CD14-positive monocyte (primary cell): ENCODE results near the gene RUBCN. TPM values are rescaled to one million over a fixed set of nuclear protein-coding genes. Genes with fewer than 3 reads are reported as not detected.

Source experiments
- DNase-seq, 3 donors: peaks; one replicate each; pipeline ENCODE4 v3.0.0-alpha.2; 2011 to 2022
- H2AFZ ChIP-seq: 2 replicates; pipeline ENCODE4 v1.6.0; 2012; ENCODE audit warnings: mild to moderate bottlenecking, low read depth, low read length, inconsistent platforms; ENCODE audit not compliant: insufficient read depth, poor library complexity, severe bottlenecking
- H3K27ac ChIP-seq, 2 donors: 1 replicate in 1 of 2; 2 replicates in 1 of 2; pipeline ENCODE4 v1.5.1; 2012 to 2013; ENCODE audit warnings: low read length in 2 of 2, control low read depth in 1 of 2, inconsistent platforms in 1 of 2, low read depth in 1 of 2, mild to moderate bottlenecking in 1 of 2
- H3K27me3 ChIP-seq, 2 donors: one replicate each; pipeline versions ENCODE4 v1.6.0 to v1.6.1; 2011 to 2013; ENCODE audit warnings: low read length in 2 of 2; ENCODE audit not compliant: control insufficient read depth in 2 of 2, insufficient read depth in 2 of 2
- H3K36me3 ChIP-seq, 2 donors: replicated peaks in 1 of 2; 1 replicate in 1 of 2; 2 replicates in 1 of 2; pipeline versions ENCODE4 v1.5.1 to v1.6.1; 2012 to 2013; ENCODE audit warnings: low read length in 2 of 2, control low read depth in 1 of 2, inconsistent platforms in 1 of 2, mild to moderate bottlenecking in 1 of 2; ENCODE audit not compliant: insufficient read depth in 2 of 2, control insufficient read depth in 1 of 2
- H3K4me1 ChIP-seq, 2 donors: 1 replicate in 1 of 2; 2 replicates in 1 of 2; pipeline versions ENCODE4 v1.5.1 to v1.6.1; 2012 to 2013; ENCODE audit warnings: low read length in 2 of 2, control low read depth in 1 of 2, inconsistent platforms in 1 of 2, mild to moderate bottlenecking in 1 of 2, moderate library complexity in 1 of 2; ENCODE audit not compliant: insufficient read depth in 2 of 2, control insufficient read depth in 1 of 2
- H3K4me2 ChIP-seq: replicated peaks from 2 replicates; pipeline ENCODE3; 2012; ENCODE audit warnings: low read length, moderate library complexity, mild to moderate bottlenecking; ENCODE audit not compliant: poor library complexity, severe bottlenecking; ENCODE audit errors: extremely low read depth
- H3K4me3 ChIP-seq, 3 experiments: fragments of 200-600 bp in 1 of 3; sonication (generic) in 1 of 3; replicated peaks in 1 of 3; 1 replicate in 2 of 3; 2 replicates in 1 of 3; pipeline ENCODE4 v1.5.1; 2011 to 2013; ENCODE audit warnings: low read length in 3 of 3, mild to moderate bottlenecking in 3 of 3, control low read depth in 2 of 3, low read depth in 2 of 3, inconsistent platforms in 1 of 3, moderate library complexity in 1 of 3
- H3K79me2 ChIP-seq: 2 replicates; pipeline ENCODE4 v1.6.0; 2012; ENCODE audit warnings: mild to moderate bottlenecking, control low read depth, inconsistent platforms, low read length, moderate library complexity; ENCODE audit not compliant: insufficient read depth
- H3K9ac ChIP-seq: 2 replicates; pipeline ENCODE4 v1.6.0; 2017; ENCODE audit warnings: low read length, mild to moderate bottlenecking; ENCODE audit not compliant: insufficient read depth, poor library complexity, severe bottlenecking
- H3K9me3 ChIP-seq, 2 donors: replicated peaks in 1 of 2; 1 replicate in 1 of 2; 2 replicates in 1 of 2; pipeline versions ENCODE4 v1.5.1 to v1.6.1; 2012 to 2013; ENCODE audit warnings: low read length in 2 of 2, control low read depth in 1 of 2; ENCODE audit not compliant: control insufficient read depth in 1 of 2, insufficient read depth in 1 of 2
- H4K20me1 ChIP-seq: 2 replicates; pipeline ENCODE4 v1.6.0; 2012; ENCODE audit warnings: mild to moderate bottlenecking, low read length, control low read depth, moderate library complexity; ENCODE audit not compliant: insufficient read depth
- H3K27ac Mint-ChIP-seq, 7 donors: one replicate each; pipeline ENCODE4 v1.8.0; 2020; ENCODE audit warnings: mild to moderate bottlenecking in 7 of 7, mixed read lengths in 7 of 7, moderate library complexity in 6 of 7, inconsistent platforms in 2 of 7
- H3K27me3 Mint-ChIP-seq, 3 donors: one replicate each; pipeline ENCODE4 v1.8.0; 2021 to 2022; ENCODE audit warnings: low read depth in 3 of 3, mild to moderate bottlenecking in 3 of 3, mixed read lengths in 3 of 3, moderate library complexity in 3 of 3, inconsistent platforms in 1 of 3
- H3K36me3 Mint-ChIP-seq, 2 donors: one replicate each; pipeline ENCODE4 v1.8.0; 2020; ENCODE audit warnings: mixed read lengths in 2 of 2, inconsistent platforms in 1 of 2, mild to moderate bottlenecking in 1 of 2
- H3K4me1 Mint-ChIP-seq: one replicate; pipeline ENCODE4 v1.8.0; 2020; ENCODE audit warnings: mild to moderate bottlenecking, mixed read lengths
- H3K4me3 Mint-ChIP-seq, 2 donors: one replicate each; pipeline ENCODE4 v1.8.0; 2020; ENCODE audit warnings: mild to moderate bottlenecking in 2 of 2, mixed read lengths in 2 of 2, moderate library complexity in 1 of 2
- H3K9me3 Mint-ChIP-seq, 7 donors: one replicate each; pipeline ENCODE4 v1.8.0; 2020 to 2022; ENCODE audit warnings: mixed read lengths in 7 of 7, mild to moderate bottlenecking in 6 of 7, moderate library complexity in 6 of 7, inconsistent platforms in 2 of 7
- CTCF ChIP-seq: fragments of 200-600 bp; IDR thresholded peaks from one replicate; pipeline ENCODE4 v1.8.0; 2022; ENCODE audit warnings: antibody characterized with exemption, mild to moderate bottlenecking
- WGBS: methylation state at CpG from one replicate; pipeline ENCODE4 v1.1.5; 2013; ENCODE audit warnings: missing lambda C conversion rate; ENCODE audit not compliant: insufficient coverage; 5-methylcytosine and 5-hydroxymethylcytosine counted together
- intact Hi-C, 2 donors: fragments of 100-400 bp; cut with micrococcal nuclease; formaldehyde crosslinking; loops; one replicate each; pipeline versions ENCODE4 v1.15.0 to v1.15.1; 2023
- polyA plus RNA-seq, 3 donors: library from polyadenylated mRNA; depleted of rRNA in 1 of 3; unstranded in 2 of 3; stranded (reverse) in 1 of 3; fragments of 300-500 nt in 2 of 3; fragments of >200 nt in 1 of 3; fragmentation: Illumina TruSeq in 2 of 3; gene quantifications; 1 replicate in 2 of 3; 2 replicates in 1 of 3; pipeline ENCODE4 v1.2.3, GENCODE V29; 2012 to 2021

The RUBCN gene
- polyA plus RNA-seq, 3 donors, result 8.6 to 37.9 (median 13.5) TPM

- no peak overlapping the region for H3K4me3 Mint-ChIP-seq
- Histone ChIP-seq H3K79me2 (no peaks in the 10 kb centered on the region), H3K4me1 (no peaks in the 10 kb centered on the region), H2AFZ (no peak overlapping the region), H3K36me3 (peaks cover 47 to 77% of the 10 kb centered on the region in 2 donors), H3K27me3 (no peaks in the 10 kb centered on the region), H3K9me3 (peaks cover 3% of the 10 kb centered on the region in 2 donors), H3K4me2 (no peak overlapping the region), H4K20me1 (no peaks in the 10 kb centered on the region), H3K27ac (no peak overlapping the region), H3K4me3 (no peak overlapping the region), H3K9ac (no peak overlapping the region)
- H3K27ac Mint-ChIP-seq, result peak overlapping the region in 1 of 7 donors; percentile 15
- H3K27me3 Mint-ChIP-seq, result peaks cover 0 to 2% (median 0%) of the 10 kb centered on the region in 3 donors
- peaks cover 3 to 25% (median 8%) of the 10 kb centered on the region in 7 donors for H3K9me3 Mint-ChIP-seq
- intact Hi-C loops, result no loop called here
- 96% methylated on average over 15 of the region's 15 CpGs for WGBS
- DNase-seq, result no peak
- no peaks in the 10 kb centered on the region for H3K4me1 Mint-ChIP-seq
- TF ChIP-seq CTCF, result no peak
- peaks cover 67 to 71% of the 10 kb centered on the region in 2 donors for H3K36me3 Mint-ChIP-seq
These were observed 54.0 kb downstream of the RUBCN start for GRCh38 chr3:197682713-197683112.

GRCh38 chr3:197680955-197681521 is 55.7 kb downstream of the RUBCN start:
- Mint-ChIP-seq H3K27ac (no peak overlapping the region), H3K4me1 (peaks cover 13% of the 10 kb centered on the region), H3K36me3 (peaks cover 54 to 63% of the 10 kb centered on the region in 2 donors), H3K4me3 (no peak overlapping the region), H3K9me3 (peaks cover 3 to 25% (median 8%) of the 10 kb centered on the region in 7 donors), H3K27me3 (peaks cover 0 to 2% (median 0%) of the 10 kb centered on the region in 3 donors)
- Histone ChIP-seq H3K79me2 (no peaks in the 10 kb centered on the region), H3K4me3 (no peak overlapping the region), H3K27me3 (no peaks in the 10 kb centered on the region), H3K9ac (no peak overlapping the region), H2AFZ (no peak overlapping the region), H3K27ac (no peak overlapping the region), H3K9me3 (peaks cover 3% of the 10 kb centered on the region in 2 donors), H4K20me1 (peaks cover 5% of the 10 kb centered on the region), H3K36me3 (peaks cover 37 to 69% of the 10 kb centered on the region in 2 donors), H3K4me1 (peaks cover 13 to 14% of the 10 kb centered on the region in 2 donors), H3K4me2 (no peak overlapping the region)
- DNase-seq, result no peak
- 92% methylated on average over 6 of the region's 12 CpGs for WGBS
- TF ChIP-seq CTCF, result no peak
- intact Hi-C loops, result no loop called here
